HepG2 (cell line): ENCODE results near the gene ADARB2. TPM values are rescaled to one million over a fixed set of nuclear protein-coding genes. Genes with fewer than 3 reads are reported as not detected.

Experiments
- ATAC-seq: fragments of 200-7000 bp; cut with Tn5 transposase; 3 replicates; pipeline ENCODE4 v1.9.1; 2020; ENCODE audit warnings: mild to moderate bottlenecking, moderate library complexity
- BruUV-seq: library from RNA; stranded (reverse); fragments of 400-500 nt; replicated peaks from 2 replicates; lab custom pipeline; 2021; lab: Mats Ljungman, UMichigan
- CTCF ChIA-PET: fragments of 300-600 bp; formaldehyde crosslinking; extraction: SDS; loops from one replicate; lab custom pipeline; 2021; ENCODE audit warnings: low total read pairs, inconsistent platforms, low intra/inter-chr PET ratio; lab: Yijun Ruan, JAX
- POLR2A ChIA-PET: fragments of 350-600 bp; sonication (Branson Sonifier 250); formaldehyde crosslinking; loops from one replicate; lab custom pipeline; 2020; ENCODE audit warnings: antibody characterized with exemption, inconsistent platforms; lab: Yijun Ruan, JAX
- DNase-seq: peaks from one replicate; pipeline ENCODE4 v3.0.0-alpha.2; 2015; ENCODE audit warnings: low spot score
- FAIRE-seq: peaks from 3 replicates; lab custom pipeline; 2011; peaks lifted over from hg19 to GRCh38; lab: Jason Lieb, UNC
- H2AFZ ChIP-seq: one replicate; pipeline ENCODE4 v1.6.1; 2011; ENCODE audit warnings: low read length, inconsistent platforms
- H3K27ac ChIP-seq: fragments of 300-600 bp; 3 replicates; pipeline ENCODE4 v1.8.0; 2011; ENCODE audit warnings: mixed run types, mild to moderate bottlenecking, mixed read lengths, low read length, inconsistent platforms; ENCODE audit not compliant: insufficient read depth; ENCODE audit errors: extremely low read length
- H3K27me3 ChIP-seq, 2 experiments: fragments of 200-600 bp in 1 of 2; 2 replicates in 1 of 2; 3 replicates in 1 of 2; pipeline versions ENCODE4 v1.6.0 to v1.8.0; 2011; ENCODE audit warnings: low read length in 2 of 2, mild to moderate bottlenecking in 2 of 2, moderate library complexity in 2 of 2, inconsistent platforms in 1 of 2; ENCODE audit not compliant: insufficient read depth in 2 of 2, control insufficient read depth in 1 of 2
- H3K36me3 ChIP-seq, 2 experiments: fragments of 200-600 bp in 1 of 2; replicated peaks in 1 of 2; 2 replicates in 1 of 2; 3 replicates in 1 of 2; pipeline versions ENCODE4 v1.5.1 to v1.8.0; 2011; ENCODE audit warnings: low read length in 2 of 2, inconsistent platforms in 1 of 2; ENCODE audit not compliant: insufficient read depth in 2 of 2, control insufficient read depth in 1 of 2
- H3K4me1 ChIP-seq: 2 replicates; pipeline ENCODE4 v1.5.1; 2012; ENCODE audit warnings: low read length, inconsistent platforms; ENCODE audit not compliant: insufficient read depth
- H3K4me2 ChIP-seq: 2 replicates; pipeline ENCODE4 v1.6.0; 2011; ENCODE audit warnings: low read depth, low read length, inconsistent platforms
- H3K4me3 ChIP-seq, 3 experiments: fragments of 200-600 bp in 1 of 3; sonication (generic), shearing (Covaris generic) in 1 of 3; replicated peaks in 1 of 3; 2 replicates each; pipeline ENCODE4 v1.5.1; 2011 to 2016; ENCODE audit warnings: low read length in 3 of 3, inconsistent platforms in 2 of 3, low read depth in 2 of 3, mild to moderate bottlenecking in 2 of 3, control low read depth in 1 of 3, mixed read lengths in 1 of 3; ENCODE audit not compliant: insufficient read depth in 1 of 3
- H3K79me2 ChIP-seq: one replicate; pipeline ENCODE4 v1.6.1; 2011; ENCODE audit warnings: low read length, inconsistent platforms; ENCODE audit not compliant: insufficient read depth
- H3K9ac ChIP-seq: 2 replicates; pipeline ENCODE4 v1.6.0; 2011; ENCODE audit warnings: mild to moderate bottlenecking, low read depth, low read length, inconsistent platforms; ENCODE audit not compliant: insufficient read depth
- H3K9me3 ChIP-seq: 2 replicates; pipeline ENCODE4 v1.5.1; 2012; ENCODE audit warnings: mild to moderate bottlenecking, low read length
- H4K20me1 ChIP-seq: 2 replicates; pipeline ENCODE4 v1.6.0; 2011; ENCODE audit warnings: inconsistent platforms, mild to moderate bottlenecking, low read length, moderate library complexity; ENCODE audit not compliant: insufficient read depth
- JARID2 ChIP-seq: sonication (generic); formaldehyde crosslinking; IDR thresholded peaks from 2 replicates; pipeline ENCODE4 v1.8.1; 2023; ENCODE audit warnings: missing genetic modification reagents, inconsistent platforms; ENCODE audit not compliant: insufficient replicate concordance
- MED8 ChIP-seq: sonication (generic); formaldehyde crosslinking; IDR thresholded peaks from 2 replicates; pipeline ENCODE4 v1.8.1; 2023; ENCODE audit warnings: mild to moderate bottlenecking, missing genetic modification reagents; ENCODE audit not compliant: insufficient replicate concordance
- NBN ChIP-seq: fragments of 450-650 bp; conservative IDR thresholded peaks from 2 replicates; pipeline ENCODE4 v1.6.1; 2017
- TBX2 ChIP-seq: sonication (generic); formaldehyde crosslinking; IDR thresholded peaks from 2 replicates; pipeline ENCODE4 v1.5.0; 2020; ENCODE audit warnings: missing genetic modification reagents, mild to moderate bottlenecking, borderline replicate concordance
- TSC22D2 ChIP-seq: sonication (generic); formaldehyde crosslinking; IDR thresholded peaks from 2 replicates; pipeline ENCODE4 v1.5.1; 2020; ENCODE audit warnings: missing genetic modification reagents, mild to moderate bottlenecking, borderline replicate concordance
- ZGPAT ChIP-seq: IDR thresholded peaks from 2 replicates; pipeline ENCODE4 v1.6.1; 2016; ENCODE audit warnings: mild to moderate bottlenecking
- ZNF781 ChIP-seq: sonication (generic); formaldehyde crosslinking; IDR thresholded peaks from 2 replicates; pipeline ENCODE4 v1.5.1; 2020; ENCODE audit warnings: borderline replicate concordance, mild to moderate bottlenecking, missing genetic modification reagents; ENCODE audit errors: not compliant biosample characterization
- WGBS: methylation state at CpG from one replicate; pipeline ENCODE4 v1.1.6; 2017; ENCODE audit warnings: low lambda C conversion rate; 5-methylcytosine and 5-hydroxymethylcytosine counted together
- in situ Hi-C: cut with HindIII; loops from 2 replicates; pipeline ENCODE4 v1.10.0; 2017; ENCODE audit warnings: low pct_unique_long_range_greater_than_20kb; ENCODE audit not compliant: extremely low pct_ligation_motif_present
- intact Hi-C: fragments of 100-400 bp; cut with micrococcal nuclease; formaldehyde crosslinking; loops from one replicate; pipeline ENCODE4 v1.10.0; 2022; ENCODE audit not compliant: unreplicated experiment
- polyA plus RNA-seq, 8 experiments: library from polyadenylated mRNA; depleted of rRNA in 3 of 8; stranded (reverse) in 7 of 8; unstranded in 1 of 8; fragments of >200 nt; fragmentation: Illumina TruSeq in 4 of 8; extraction: Trizol in 4 of 8; gene quantifications; 2 replicates each; pipeline versions ENCODE4 v1.2.1 to v1.2.3, GENCODE V29; 2011 to 2016; ENCODE audit warnings: low read depth in 4 of 8, missing spikeins in 1 of 8, mixed read lengths in 1 of 8; ENCODE audit not compliant: insufficient read depth in 1 of 8
- total RNA-seq, 5 experiments: library from RNA; depleted of rRNA; stranded (reverse); fragments of >200 nt; fragmentation: Illumina TruSeq; extraction: Trizol; gene quantifications; 2 replicates each; pipeline ENCODE4 v1.2.3, GENCODE V29; 2016; ENCODE audit warnings: low read depth in 1 of 5
- TF ChIP-seq, protein P1 (sequence below): sonication (generic); formaldehyde crosslinking; IDR thresholded peaks from 2 replicates; pipeline ENCODE4 v1.8.1; 2022; ENCODE audit warnings: low read depth, mild to moderate bottlenecking, missing genetic modification reagents

The ADARB2 gene
- total and polyA plus RNA-seq, 2 of the 13 experiments (the other 11 are each of a cell fraction or from before 2014, with no cell fraction given) = not detected

- ATAC-seq = no peak
- Histone ChIP-seq H2AFZ (no peak overlapping the region), H3K36me3 (no peaks in the 10 kb centered on the region)
- POLR2A ChIA-PET = no interaction called here
- in situ Hi-C loops = no loop called here
- TF ChIP-seq TBX2 (no peak), ZGPAT (CRISPR knock-in tag) (no peak), MED8 (CRISPR knock-in tag) (no peak), NBN (no peak), JARID2 (no peak), TSC22D2 (no peak), ZNF781 (no peak)
- TF ChIP-seq, protein P1, sequence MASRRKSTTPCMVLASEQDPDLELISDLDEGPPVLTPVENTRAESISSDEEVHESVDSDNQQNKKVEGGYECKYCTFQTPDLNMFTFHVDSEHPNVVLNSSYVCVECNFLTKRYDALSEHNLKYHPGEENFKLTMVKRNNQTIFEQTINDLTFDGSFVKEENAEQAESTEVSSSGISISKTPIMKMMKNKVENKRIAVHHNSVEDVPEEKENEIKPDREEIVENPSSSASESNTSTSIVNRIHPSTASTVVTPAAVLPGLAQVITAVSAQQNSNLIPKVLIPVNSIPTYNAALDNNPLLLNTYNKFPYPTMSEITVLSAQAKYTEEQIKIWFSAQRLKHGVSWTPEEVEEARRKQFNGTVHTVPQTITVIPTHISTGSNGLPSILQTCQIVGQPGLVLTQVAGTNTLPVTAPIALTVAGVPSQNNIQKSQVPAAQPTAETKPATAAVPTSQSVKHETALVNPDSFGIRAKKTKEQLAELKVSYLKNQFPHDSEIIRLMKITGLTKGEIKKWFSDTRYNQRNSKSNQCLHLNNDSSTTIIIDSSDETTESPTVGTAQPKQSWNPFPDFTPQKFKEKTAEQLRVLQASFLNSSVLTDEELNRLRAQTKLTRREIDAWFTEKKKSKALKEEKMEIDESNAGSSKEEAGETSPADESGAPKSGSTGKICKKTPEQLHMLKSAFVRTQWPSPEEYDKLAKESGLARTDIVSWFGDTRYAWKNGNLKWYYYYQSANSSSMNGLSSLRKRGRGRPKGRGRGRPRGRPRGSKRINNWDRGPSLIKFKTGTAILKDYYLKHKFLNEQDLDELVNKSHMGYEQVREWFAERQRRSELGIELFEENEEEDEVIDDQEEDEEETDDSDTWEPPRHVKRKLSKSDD (CRISPR knock-in tag) = no peak
- TF ChIP-seq, all 625 proteins: peak for 0
- no TSS peak for BruUV-seq
- Histone ChIP-seq H3K9ac (no peak overlapping the region), H3K27me3 (peaks cover 2 to 53% of the 10 kb centered on the region in 2 experiments), H3K4me2 (no peak overlapping the region), H3K9me3 (no peaks in the 10 kb centered on the region), H3K4me1 (no peaks in the 10 kb centered on the region), H4K20me1 (no peaks in the 10 kb centered on the region), H3K79me2 (no peaks in the 10 kb centered on the region), H3K27ac (no peak overlapping the region), H3K4me3 (no peak overlapping the region)
- WGBS = 18% methylated on average over 9 of the region's 16 CpGs
- no peak for FAIRE-seq
- intact Hi-C loops = no loop called here
- CTCF ChIA-PET = no interaction called here
- DNase-seq = no peak
Measured at GRCh38 chr10:1380088-1380671, 357.1 kb downstream of the ADARB2 start.
